ENCODE results near the gene ATP2B2.
A peak's percentile ranks its signal among the peaks of the same experiment; 100 is the strongest.

ATP2B2 gene

GRCh38 chr3:10285272-10286132, 219.9 kb downstream of the ATP2B2 start:
- H3K9ac ChIP-seq (ENCODE audit: low read length) = no peak overlapping the region
- WGBS (ENCODE audit: extremely low coverage, insufficient coverage, low lambda C conversion rate) = no CpG with 5 or more reads among the region's 12 CpGs
- H3K23ac ChIP-seq (ENCODE audit: low read length) = no peak overlapping the region
- H2BK15ac ChIP-seq (replicated peaks; ENCODE audit: low read depth) = no peak overlapping the region
- no peak overlapping the region for H4K8ac ChIP-seq (ENCODE audit: low read depth, low read length)
- no peak overlapping the region for H3K18ac ChIP-seq (ENCODE audit: low read length)
- no peak for DNase-seq
- H2AK5ac ChIP-seq (ENCODE audit: low read length) = no peak overlapping the region
- no peak overlapping the region for H3K56ac ChIP-seq (ENCODE audit: low read length)
- H3K27ac ChIP-seq (ENCODE audit: low read depth, low read length) = no peak overlapping the region
- H3K4me2 ChIP-seq (ENCODE audit: low read length) = no peak overlapping the region
- no peak overlapping the region for H3K4me3 ChIP-seq (ENCODE audit: low read length)
- no peak overlapping the region for H3K4ac ChIP-seq (ENCODE audit: low read depth, low read length)
- H3K36me3 ChIP-seq (ENCODE audit: control insufficient read depth, insufficient read depth, low read length) = no peaks in the 10 kb centered on the region
- no peaks in the 10 kb centered on the region for H3K27me3 ChIP-seq (ENCODE audit: insufficient read depth, low read length, poor library complexity)
- no peak overlapping the region for H2BK5ac ChIP-seq (ENCODE audit: low read length)
- H3K79me1 ChIP-seq (ENCODE audit: low read length) = no peaks in the 10 kb centered on the region
- no peak overlapping the region for H4K5ac ChIP-seq (ENCODE audit: low read length)
- H3K4me1 ChIP-seq (ENCODE audit: control insufficient read depth, low read depth, low read length) = peaks cover 7% of the 10 kb centered on the region
- H2BK120ac ChIP-seq (ENCODE audit: low read depth, low read length) = no peak overlapping the region
- H3K79me2 ChIP-seq (ENCODE audit: control insufficient read depth, insufficient read depth, low read length) = no peaks in the 10 kb centered on the region

GRCh38 chr3:10284496-10284895, 220.9 kb downstream of the ATP2B2 start:
- no peaks in the 10 kb centered on the region for H3K27me3 ChIP-seq (ENCODE audit: insufficient read depth, low read length, poor library complexity)
- H3K18ac ChIP-seq (ENCODE audit: low read length) = no peak overlapping the region
- no peak overlapping the region for H3K4ac ChIP-seq (ENCODE audit: low read depth, low read length)
- no peak for DNase-seq
- no peak overlapping the region for H3K4me2 ChIP-seq (ENCODE audit: low read length)
- H3K36me3 ChIP-seq (ENCODE audit: control insufficient read depth, insufficient read depth, low read length) = no peaks in the 10 kb centered on the region
- H3K4me3 ChIP-seq (ENCODE audit: low read length) = no peak overlapping the region
- H4K5ac ChIP-seq (ENCODE audit: low read length) = no peak overlapping the region
- no peak overlapping the region for H3K9ac ChIP-seq (ENCODE audit: low read length)
- H3K23ac ChIP-seq (ENCODE audit: low read length) = no peak overlapping the region
- H3K79me2 ChIP-seq (ENCODE audit: control insufficient read depth, insufficient read depth, low read length) = no peaks in the 10 kb centered on the region
- no CpG with 5 or more reads among the region's 9 CpGs for WGBS (ENCODE audit: extremely low coverage, insufficient coverage, low lambda C conversion rate)
- no peak overlapping the region for H2BK120ac ChIP-seq (ENCODE audit: low read depth, low read length)
- no peak overlapping the region for H4K8ac ChIP-seq (ENCODE audit: low read depth, low read length)
- H2BK5ac ChIP-seq (ENCODE audit: low read length) = no peak overlapping the region
- H3K79me1 ChIP-seq (ENCODE audit: low read length) = no peaks in the 10 kb centered on the region
- no peak overlapping the region for H2AK5ac ChIP-seq (ENCODE audit: low read length)
- H3K27ac ChIP-seq (ENCODE audit: low read depth, low read length) = no peak overlapping the region
- H2BK15ac ChIP-seq (replicated peaks; ENCODE audit: low read depth) = no peak overlapping the region
- no peak overlapping the region for H3K56ac ChIP-seq (ENCODE audit: low read length)
- H3K4me1 ChIP-seq (ENCODE audit: control insufficient read depth, low read depth, low read length) = peaks cover 7% of the 10 kb centered on the region

- no peak overlapping the region for H3K56ac ChIP-seq (ENCODE audit: low read length)
- no peaks in the 10 kb centered on the region for H3K79me1 ChIP-seq (ENCODE audit: low read length)
- H3K4ac ChIP-seq (ENCODE audit: low read depth, low read length) = no peak overlapping the region
- H3K9ac ChIP-seq (ENCODE audit: low read length) = no peak overlapping the region
- no peak overlapping the region for H3K23ac ChIP-seq (ENCODE audit: low read length)
- no peak overlapping the region for H2AK5ac ChIP-seq (ENCODE audit: low read length)
- no peak overlapping the region for H2BK5ac ChIP-seq (ENCODE audit: low read length)
- H3K27ac ChIP-seq (ENCODE audit: low read depth, low read length) = no peak overlapping the region
- H3K36me3 ChIP-seq (ENCODE audit: control insufficient read depth, insufficient read depth, low read length) = no peaks in the 10 kb centered on the region
- no peak overlapping the region for H3K18ac ChIP-seq (ENCODE audit: low read length)
- peaks cover 7% of the 10 kb centered on the region for H3K4me1 ChIP-seq (ENCODE audit: control insufficient read depth, low read depth, low read length)
- no peak overlapping the region for H4K8ac ChIP-seq (ENCODE audit: low read depth, low read length)
- no peak overlapping the region for H2BK120ac ChIP-seq (ENCODE audit: low read depth, low read length)
- no peaks in the 10 kb centered on the region for H3K27me3 ChIP-seq (ENCODE audit: insufficient read depth, low read length, poor library complexity)
- no peak for DNase-seq
- no peak overlapping the region for H3K4me2 ChIP-seq (ENCODE audit: low read length)
- H3K4me3 ChIP-seq (ENCODE audit: low read length) = no peak overlapping the region
- no peak overlapping the region for H4K5ac ChIP-seq (ENCODE audit: low read length)
- no CpG with 5 or more reads among the region's 5 CpGs for WGBS (ENCODE audit: extremely low coverage, insufficient coverage, low lambda C conversion rate)
- H3K79me2 ChIP-seq (ENCODE audit: control insufficient read depth, insufficient read depth, low read length) = no peaks in the 10 kb centered on the region
- no peak overlapping the region for H2BK15ac ChIP-seq (replicated peaks; ENCODE audit: low read depth)
Measured at GRCh38 chr3:10283638-10284037, 221.7 kb downstream of the ATP2B2 start.

- Histone ChIP-seq H3K9ac (ENCODE audit: low read length) (no peak overlapping the region), H3K18ac (ENCODE audit: low read length) (no peak overlapping the region), H3K56ac (ENCODE audit: low read length) (no peak overlapping the region), H3K36me3 (ENCODE audit: control insufficient read depth, insufficient read depth, low read length) (no peaks in the 10 kb centered on the region), H2BK15ac (replicated peaks; ENCODE audit: low read depth) (no peak overlapping the region), H2AK5ac (ENCODE audit: low read length) (no peak overlapping the region), H4K5ac (ENCODE audit: low read length) (no peak overlapping the region), H3K79me1 (ENCODE audit: low read length) (no peaks in the 10 kb centered on the region), H3K4me2 (ENCODE audit: low read length) (no peak overlapping the region), H3K79me2 (ENCODE audit: control insufficient read depth, insufficient read depth, low read length) (no peaks in the 10 kb centered on the region), H3K4me1 (ENCODE audit: control insufficient read depth, low read depth, low read length) (peaks cover 4% of the 10 kb centered on the region), H4K8ac (ENCODE audit: low read depth, low read length) (no peak overlapping the region), H3K27ac (ENCODE audit: low read depth, low read length) (no peak overlapping the region), H2BK5ac (ENCODE audit: low read length) (no peak overlapping the region), H3K4ac (ENCODE audit: low read depth, low read length) (no peak overlapping the region), H3K23ac (ENCODE audit: low read length) (no peak overlapping the region), H2BK120ac (ENCODE audit: low read depth, low read length) (no peak overlapping the region), H3K27me3 (ENCODE audit: insufficient read depth, low read length, poor library complexity) (no peaks in the 10 kb centered on the region), H3K4me3 (ENCODE audit: low read length) (no peak overlapping the region)
- whole genome bisulfite sequencing (ENCODE audit: extremely low coverage, insufficient coverage, low lambda C conversion rate) = no CpG with 5 or more reads among the region's 5 CpGs
- no peak for DNase-seq
Measured at GRCh38 chr3:10281951-10282350, 223.4 kb downstream of the ATP2B2 start.

- no peak overlapping the region for H3K56ac ChIP-seq (ENCODE audit: low read length)
- no peak for DNase-seq
- no peak overlapping the region for H2BK120ac ChIP-seq (ENCODE audit: low read depth, low read length)
- no peak overlapping the region for H4K5ac ChIP-seq (ENCODE audit: low read length)
- no peaks in the 10 kb centered on the region for H3K4me1 ChIP-seq (ENCODE audit: control insufficient read depth, low read depth, low read length)
- H2BK5ac ChIP-seq (ENCODE audit: low read length) = no peak overlapping the region
- WGBS (ENCODE audit: extremely low coverage, insufficient coverage, low lambda C conversion rate) = no CpG with 5 or more reads among the region's 6 CpGs
- no peaks in the 10 kb centered on the region for H3K27me3 ChIP-seq (ENCODE audit: insufficient read depth, low read length, poor library complexity)
- no peak overlapping the region for H2BK15ac ChIP-seq (replicated peaks; ENCODE audit: low read depth)
- H4K8ac ChIP-seq (ENCODE audit: low read depth, low read length) = no peak overlapping the region
- H3K36me3 ChIP-seq (ENCODE audit: control insufficient read depth, insufficient read depth, low read length) = no peaks in the 10 kb centered on the region
- H3K4ac ChIP-seq (ENCODE audit: low read depth, low read length) = no peak overlapping the region
- no peak overlapping the region for H3K9ac ChIP-seq (ENCODE audit: low read length)
- H3K79me2 ChIP-seq (ENCODE audit: control insufficient read depth, insufficient read depth, low read length) = no peaks in the 10 kb centered on the region
- no peak overlapping the region for H2AK5ac ChIP-seq (ENCODE audit: low read length)
- H3K4me3 ChIP-seq (ENCODE audit: low read length) = no peak overlapping the region
- no peak overlapping the region for H3K23ac ChIP-seq (ENCODE audit: low read length)
- no peak overlapping the region for H3K18ac ChIP-seq (ENCODE audit: low read length)
- no peak overlapping the region for H3K27ac ChIP-seq (ENCODE audit: low read depth, low read length)
- no peaks in the 10 kb centered on the region for H3K79me1 ChIP-seq (ENCODE audit: low read length)
- H3K4me2 ChIP-seq (ENCODE audit: low read length) = no peak overlapping the region
Measured at GRCh38 chr3:10280571-10280970, 224.8 kb downstream of the ATP2B2 start.

- no peaks in the 10 kb centered on the region for H3K27me3 ChIP-seq (ENCODE audit: insufficient read depth, low read length, poor library complexity)
Measured at GRCh38 chr3:10280177-10280529, 225.2 kb downstream of the ATP2B2 start.

More at GRCh38 chr3:10280177-10280529, 225.2 kb downstream of the ATP2B2 start:
- Histone ChIP-seq H3K79me1 (ENCODE audit: low read length) (no peaks in the 10 kb centered on the region), H3K27ac (ENCODE audit: low read depth, low read length) (no peak overlapping the region), H2BK120ac (ENCODE audit: low read depth, low read length) (no peak overlapping the region), H2AK5ac (ENCODE audit: low read length) (no peak overlapping the region), H4K8ac (ENCODE audit: low read depth, low read length) (no peak overlapping the region), H3K23ac (ENCODE audit: low read length) (no peak overlapping the region), H3K56ac (ENCODE audit: low read length) (no peak overlapping the region), H3K36me3 (ENCODE audit: control insufficient read depth, insufficient read depth, low read length) (no peaks in the 10 kb centered on the region), H3K4me1 (ENCODE audit: control insufficient read depth, low read depth, low read length) (no peaks in the 10 kb centered on the region), H4K5ac (ENCODE audit: low read length) (no peak overlapping the region), H2BK15ac (replicated peaks; ENCODE audit: low read depth) (no peak overlapping the region), H3K9ac (ENCODE audit: low read length) (no peak overlapping the region), H3K18ac (ENCODE audit: low read length) (no peak overlapping the region), H3K4ac (ENCODE audit: low read depth, low read length) (no peak overlapping the region), H3K4me3 (ENCODE audit: low read length) (no peak overlapping the region), H2BK5ac (ENCODE audit: low read length) (no peak overlapping the region), H3K4me2 (ENCODE audit: low read length) (no peak overlapping the region), H3K79me2 (ENCODE audit: control insufficient read depth, insufficient read depth, low read length) (no peaks in the 10 kb centered on the region)
- WGBS (ENCODE audit: extremely low coverage, insufficient coverage, low lambda C conversion rate) = no CpG with 5 or more reads among the region's 5 CpGs
- peak; percentile 39 for DNase-seq

All from mesendoderm (in vitro differentiated cells).